ENCODE data around the gene DPP6.

GRCh38 chr7:154652564-154652963, 600.4 kb downstream of the DPP6 start:
- TF ChIP-seq, protein P1, sequence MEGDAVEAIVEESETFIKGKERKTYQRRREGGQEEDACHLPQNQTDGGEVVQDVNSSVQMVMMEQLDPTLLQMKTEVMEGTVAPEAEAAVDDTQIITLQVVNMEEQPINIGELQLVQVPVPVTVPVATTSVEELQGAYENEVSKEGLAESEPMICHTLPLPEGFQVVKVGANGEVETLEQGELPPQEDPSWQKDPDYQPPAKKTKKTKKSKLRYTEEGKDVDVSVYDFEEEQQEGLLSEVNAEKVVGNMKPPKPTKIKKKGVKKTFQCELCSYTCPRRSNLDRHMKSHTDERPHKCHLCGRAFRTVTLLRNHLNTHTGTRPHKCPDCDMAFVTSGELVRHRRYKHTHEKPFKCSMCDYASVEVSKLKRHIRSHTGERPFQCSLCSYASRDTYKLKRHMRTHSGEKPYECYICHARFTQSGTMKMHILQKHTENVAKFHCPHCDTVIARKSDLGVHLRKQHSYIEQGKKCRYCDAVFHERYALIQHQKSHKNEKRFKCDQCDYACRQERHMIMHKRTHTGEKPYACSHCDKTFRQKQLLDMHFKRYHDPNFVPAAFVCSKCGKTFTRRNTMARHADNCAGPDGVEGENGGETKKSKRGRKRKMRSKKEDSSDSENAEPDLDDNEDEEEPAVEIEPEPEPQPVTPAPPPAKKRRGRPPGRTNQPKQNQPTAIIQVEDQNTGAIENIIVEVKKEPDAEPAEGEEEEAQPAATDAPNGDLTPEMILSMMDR (IDR thresholded peaks at IDR 0.05): no peak
- TF ChIP-seq SIN3A (IDR thresholded peaks at IDR 0.05; ENCODE audit: borderline replicate concordance, insufficient read depth, low read depth, low read length): no peak
- no peak for TF ChIP-seq POLR2AphosphoS5 (IDR thresholded peaks at IDR 0.05; ENCODE audit: low read depth, low read length)

Measured in Panc1 (cell line).